ENCODE results near the gene MYO1H.
A peak's percentile ranks its signal among the peaks of the same experiment; 100 is the strongest.

DNA sequence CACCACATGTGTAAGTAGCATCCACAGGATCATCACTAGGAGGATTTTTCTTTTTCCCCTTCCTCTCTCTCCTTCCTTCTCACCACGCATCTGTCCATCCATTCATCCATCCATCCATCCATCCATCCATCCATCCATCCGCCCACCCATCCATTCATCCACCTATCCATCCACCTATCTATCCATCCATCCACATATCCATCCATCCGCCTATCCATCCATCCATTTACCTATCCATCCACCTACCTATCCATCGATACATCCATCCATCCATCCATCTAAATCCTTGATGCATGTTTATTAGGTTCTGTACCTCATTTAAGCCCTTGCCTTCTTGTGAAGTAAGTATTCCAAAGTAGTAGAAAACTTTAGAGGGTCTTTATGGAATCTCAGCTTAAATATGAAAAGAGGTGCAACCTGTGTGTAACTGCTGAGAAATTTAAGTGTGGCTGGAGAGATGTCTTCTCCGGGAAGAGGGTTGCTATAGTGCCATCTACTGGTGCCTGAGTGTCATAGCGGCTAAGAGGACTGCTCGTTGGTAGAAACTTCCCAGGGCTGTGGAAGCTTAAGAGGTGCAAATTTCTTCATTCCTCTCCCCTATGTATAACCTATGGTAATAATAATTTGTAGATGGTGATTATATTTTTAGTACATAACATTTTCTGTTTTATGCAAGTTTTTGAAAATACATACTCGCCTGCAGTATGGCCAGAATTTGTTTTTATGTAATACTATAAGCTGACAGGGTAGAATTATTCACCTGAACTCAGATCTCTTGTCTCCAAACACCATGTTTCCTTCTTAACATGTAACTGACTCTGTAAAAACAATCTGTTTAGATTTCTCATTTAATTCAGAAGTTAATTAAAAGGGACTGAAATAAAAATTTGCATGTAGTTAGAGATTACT lies 46.0 kb downstream of the MYO1H start:
- TF ChIP-seq, protein P1, sequence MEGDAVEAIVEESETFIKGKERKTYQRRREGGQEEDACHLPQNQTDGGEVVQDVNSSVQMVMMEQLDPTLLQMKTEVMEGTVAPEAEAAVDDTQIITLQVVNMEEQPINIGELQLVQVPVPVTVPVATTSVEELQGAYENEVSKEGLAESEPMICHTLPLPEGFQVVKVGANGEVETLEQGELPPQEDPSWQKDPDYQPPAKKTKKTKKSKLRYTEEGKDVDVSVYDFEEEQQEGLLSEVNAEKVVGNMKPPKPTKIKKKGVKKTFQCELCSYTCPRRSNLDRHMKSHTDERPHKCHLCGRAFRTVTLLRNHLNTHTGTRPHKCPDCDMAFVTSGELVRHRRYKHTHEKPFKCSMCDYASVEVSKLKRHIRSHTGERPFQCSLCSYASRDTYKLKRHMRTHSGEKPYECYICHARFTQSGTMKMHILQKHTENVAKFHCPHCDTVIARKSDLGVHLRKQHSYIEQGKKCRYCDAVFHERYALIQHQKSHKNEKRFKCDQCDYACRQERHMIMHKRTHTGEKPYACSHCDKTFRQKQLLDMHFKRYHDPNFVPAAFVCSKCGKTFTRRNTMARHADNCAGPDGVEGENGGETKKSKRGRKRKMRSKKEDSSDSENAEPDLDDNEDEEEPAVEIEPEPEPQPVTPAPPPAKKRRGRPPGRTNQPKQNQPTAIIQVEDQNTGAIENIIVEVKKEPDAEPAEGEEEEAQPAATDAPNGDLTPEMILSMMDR (IDR thresholded peaks at IDR 0.05; ENCODE audit: low read depth, low read length): peak; percentile 99
- TF ChIP-seq POLR2A (IDR thresholded peaks at IDR 0.05; ENCODE audit: extremely low read depth, insufficient read length) (no peak), MYC (IDR thresholded peaks at IDR 0.05; ENCODE audit: low read depth, low read length) (no peak)
- TF ChIP-seq, protein P2, sequence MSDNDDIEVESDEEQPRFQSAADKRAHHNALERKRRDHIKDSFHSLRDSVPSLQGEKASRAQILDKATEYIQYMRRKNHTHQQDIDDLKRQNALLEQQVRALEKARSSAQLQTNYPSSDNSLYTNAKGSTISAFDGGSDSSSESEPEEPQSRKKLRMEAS (IDR thresholded peaks at IDR 0.05; ENCODE audit: low read depth, low read length): no peak
